ENCODE data around the gene CLTA. TPM values are rescaled to one million over a fixed set of nuclear protein-coding genes. Genes with fewer than 3 reads are reported as not detected.

Gene CLTA
- polyA plus RNA-seq (2011; rRNA removed) = 314 and 364 TPM in 2 replicates
- 113 and 118 TPM in 2 replicates for polyA minus RNA-seq (2011; rRNA and poly(A)+ RNA removed)

GRCh38 chr9:36190388-36191289, at the start of gene CLTA:
Gene CLTA (plus strand): TSS chr9:36190921. CDS start chr9:36191057, 136 bp downstream.
- no peaks in the 10 kb centered on the region for H3K9me3 ChIP-seq (ENCODE audit: control insufficient read depth, insufficient read depth, low read length)
- TF ChIP-seq CTCF (IDR thresholded peaks at IDR 0.05; ENCODE audit: low read depth, low read length) = peak; percentile 74
- peak; percentile 92 for DNase-seq (ENCODE audit: low read depth, low spot score)
- H3K27ac ChIP-seq (ENCODE audit: low read depth, low read length) = peak within 1 kb of the TSS; percentile 89
- ChIA-PET CTCF (interaction anchor here (0.5 to 2.9 kb wide), 28 partner anchors 9 to 245 kb away, joined by 3 to 17 read pairs (median 4); no protein-coding TSS in a partner anchor), POLR2A (interaction anchor here (0.6 to 2.6 kb wide), 29 partner anchors 11 to 500 kb away, joined by 3 to 20 read pairs (median 4); partner anchors contain the start of genes GLIPR2, GNE and RECK)
- peak within 1 kb of the TSS; percentile 96 for H3K4me3 ChIP-seq (ENCODE audit: low read depth, low read length)
- no peaks in the 10 kb centered on the region for H3K27me3 ChIP-seq (ENCODE audit: control insufficient read depth, insufficient read depth, low read length)

- ChIA-PET CTCF (interaction anchor here (0.6 to 1.2 kb wide), 2 partner anchors 38 to 189 kb away, joined by 3 read pairs; no protein-coding TSS in a partner anchor), POLR2A (interaction anchor here (0.7 to 2.1 kb wide), 2 partner anchors 25 to 57 kb away, joined by 5 read pairs; no protein-coding TSS in a partner anchor)
- peak; percentile 27 for TF ChIP-seq CTCF (IDR thresholded peaks at IDR 0.05; ENCODE audit: low read depth, low read length)
- Histone ChIP-seq H3K9me3 (ENCODE audit: control insufficient read depth, insufficient read depth, low read length) (peaks cover 4% of the 10 kb centered on the region; the same call in 1 of the 2 replicates), H3K27me3 (ENCODE audit: control insufficient read depth, insufficient read depth, low read length) (no peaks in the 10 kb centered on the region), H3K27ac (ENCODE audit: low read depth, low read length) (no peak overlapping the region), H3K4me3 (ENCODE audit: low read depth, low read length) (no peak overlapping the region)
- no peak for DNase-seq (ENCODE audit: low read depth, low spot score)
These were observed 49.4 kb upstream of the CLTA start for GRCh38 chr9:36141288-36141687.

- no peak for DNase-seq (ENCODE audit: low read depth, low spot score)
- POLR2A ChIA-PET = interaction anchor here (0.7 to 2.1 kb wide), 2 partner anchors 25 to 57 kb away, joined by 5 read pairs; no protein-coding TSS in a partner anchor
- Histone ChIP-seq H3K27ac (ENCODE audit: low read depth, low read length) (no peak overlapping the region), H3K27me3 (ENCODE audit: control insufficient read depth, insufficient read depth, low read length) (no peaks in the 10 kb centered on the region), H3K4me3 (ENCODE audit: low read depth, low read length) (no peak overlapping the region), H3K9me3 (ENCODE audit: control insufficient read depth, insufficient read depth, low read length) (peaks cover 4% of the 10 kb centered on the region)
- CTCF ChIA-PET = no interaction called here
- TF ChIP-seq CTCF (IDR thresholded peaks at IDR 0.05; ENCODE audit: low read depth, low read length) = no peak
These were observed 49.0 kb upstream of the CLTA start for GRCh38 chr9:36141761-36142160.

GRCh38 chr9:36142510-36143244, 48.0 kb upstream of the CLTA start:
- ChIA-PET POLR2A (no interaction called here), CTCF (no interaction called here)
- no peak for DNase-seq (ENCODE audit: low read depth, low spot score)
- Histone ChIP-seq H3K27ac (ENCODE audit: low read depth, low read length) (no peak overlapping the region), H3K4me3 (ENCODE audit: low read depth, low read length) (no peak overlapping the region), H3K27me3 (ENCODE audit: control insufficient read depth, insufficient read depth, low read length) (no peaks in the 10 kb centered on the region), H3K9me3 (ENCODE audit: control insufficient read depth, insufficient read depth, low read length) (peaks cover 4% of the 10 kb centered on the region)
- TF ChIP-seq CTCF (IDR thresholded peaks at IDR 0.05; ENCODE audit: low read depth, low read length) = no peak

Data from AG04450 (cell line).